Measurements from ENCODE around the gene SHLD1.

The SHLD1 gene

GRCh38 chr20:5825130-5825719 lies 75.0 kb downstream of the SHLD1 start:
- DNase-seq = no peak

- no peak for DNase-seq
Measured at GRCh38 chr20:5827098-5827853, 77.1 kb downstream of the SHLD1 start.

- DNase-seq = no peak
Measured at GRCh38 chr20:5827861-5828260, 77.7 kb downstream of the SHLD1 start.

GRCh38 chr20:5829241-5829809 lies 79.1 kb downstream of the SHLD1 start:
- no peak for DNase-seq

GRCh38 chr20:5831539-5832237 lies 81.5 kb downstream of the SHLD1 start:
- no peak for DNase-seq

DNA sequence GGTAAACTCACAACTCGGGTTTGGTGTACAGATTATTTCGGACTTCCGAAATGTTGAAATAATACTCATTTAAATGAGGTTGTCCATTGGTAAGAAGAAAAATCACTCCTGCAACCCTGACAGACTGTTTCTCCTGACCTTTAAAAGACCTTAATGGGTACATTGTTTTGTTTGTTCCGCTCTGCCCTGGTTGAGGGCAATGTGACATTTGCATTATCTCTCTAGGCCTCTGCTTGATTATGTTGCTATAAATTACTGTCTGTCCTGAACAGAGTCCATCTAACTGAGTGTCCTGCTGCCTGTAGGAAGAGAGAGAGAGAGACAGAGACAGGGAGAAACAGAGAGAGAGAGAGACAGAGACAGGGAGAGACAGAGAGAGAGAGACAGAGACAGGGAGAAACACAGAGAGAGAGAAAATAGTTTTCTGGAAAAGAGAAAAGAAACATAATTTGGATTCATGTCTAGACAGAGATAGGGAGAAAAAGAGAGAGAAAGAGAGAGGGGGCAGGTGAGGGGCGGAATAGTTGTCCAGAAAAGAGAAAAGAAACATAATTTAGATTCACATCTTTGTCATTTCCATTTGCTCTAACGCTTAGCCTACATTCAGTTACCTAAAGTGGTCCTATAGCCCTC lies 83.2 kb downstream of the SHLD1 start:
- DNase-seq = no peak

DNA sequence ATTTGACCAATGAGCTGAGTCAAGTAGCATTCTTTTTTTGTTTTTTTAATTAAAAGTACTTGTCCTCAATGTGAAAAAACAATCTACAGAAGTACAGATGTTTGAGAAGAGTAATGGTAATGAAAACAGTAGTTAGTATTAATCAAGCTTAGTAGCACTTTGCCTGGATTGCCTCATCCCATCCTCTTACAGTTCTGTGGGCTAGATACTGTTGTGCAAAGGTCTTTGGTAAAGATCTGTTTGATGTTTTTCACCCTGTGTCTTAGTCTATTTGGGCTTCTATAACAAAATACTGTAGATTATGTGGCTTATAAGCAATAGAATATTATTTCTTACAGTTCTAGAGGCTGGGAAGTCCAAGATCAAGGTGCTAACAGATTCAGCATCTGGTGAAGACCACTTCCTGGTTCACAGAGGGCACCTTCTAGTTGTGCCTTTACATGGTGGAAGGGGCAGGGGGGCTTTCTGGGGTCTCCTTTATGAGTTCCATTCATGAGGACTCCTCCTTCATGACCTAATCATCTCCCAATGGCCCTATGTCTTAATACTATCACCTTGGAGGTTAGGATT lies 84.3 kb downstream of the SHLD1 start:
- DNase-seq = no peak

DNA sequence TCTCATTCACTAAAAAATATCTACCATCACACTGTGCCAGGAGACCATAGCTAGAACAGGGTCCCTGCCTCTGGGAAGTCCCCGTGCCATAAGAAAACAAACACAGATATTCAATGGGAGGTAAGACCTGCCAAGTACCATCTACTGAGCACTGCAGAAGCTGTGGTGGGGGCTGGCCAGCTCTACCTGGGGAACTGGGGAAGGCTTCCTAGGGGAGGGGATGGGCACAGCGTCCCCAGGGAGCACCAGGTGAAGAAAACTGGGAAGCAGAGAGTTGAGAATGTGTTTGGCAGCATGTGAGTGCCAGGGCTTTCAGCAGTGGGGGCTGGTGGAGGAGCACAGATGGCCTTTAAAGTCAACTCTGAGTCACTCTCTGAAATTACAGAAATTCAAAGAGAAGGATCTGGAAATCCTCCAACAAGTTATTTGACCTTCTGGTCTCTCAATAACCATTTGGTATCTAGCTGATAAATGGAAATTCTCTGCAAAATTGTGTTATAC lies 85.2 kb downstream of the SHLD1 start:
- no peak for DNase-seq

- DNase-seq = no peak
Measured at GRCh38 chr20:5835871-5836270, 85.7 kb downstream of the SHLD1 start.

- DNase-seq = no peak
Measured at GRCh38 chr20:5836569-5836968, 86.4 kb downstream of the SHLD1 start.

GRCh38 chr20:5840411-5841002 lies 90.3 kb downstream of the SHLD1 start:
- DNase-seq = no peak

GRCh38 chr20:5841522-5841921 lies 91.3 kb downstream of the SHLD1 start:
- DNase-seq = no peak

- no peak for DNase-seq
Measured at GRCh38 chr20:5842465-5842864, 92.3 kb downstream of the SHLD1 start.

GRCh38 chr20:5843054-5843592 lies 92.9 kb downstream of the SHLD1 start:
- no peak for DNase-seq

DNA sequence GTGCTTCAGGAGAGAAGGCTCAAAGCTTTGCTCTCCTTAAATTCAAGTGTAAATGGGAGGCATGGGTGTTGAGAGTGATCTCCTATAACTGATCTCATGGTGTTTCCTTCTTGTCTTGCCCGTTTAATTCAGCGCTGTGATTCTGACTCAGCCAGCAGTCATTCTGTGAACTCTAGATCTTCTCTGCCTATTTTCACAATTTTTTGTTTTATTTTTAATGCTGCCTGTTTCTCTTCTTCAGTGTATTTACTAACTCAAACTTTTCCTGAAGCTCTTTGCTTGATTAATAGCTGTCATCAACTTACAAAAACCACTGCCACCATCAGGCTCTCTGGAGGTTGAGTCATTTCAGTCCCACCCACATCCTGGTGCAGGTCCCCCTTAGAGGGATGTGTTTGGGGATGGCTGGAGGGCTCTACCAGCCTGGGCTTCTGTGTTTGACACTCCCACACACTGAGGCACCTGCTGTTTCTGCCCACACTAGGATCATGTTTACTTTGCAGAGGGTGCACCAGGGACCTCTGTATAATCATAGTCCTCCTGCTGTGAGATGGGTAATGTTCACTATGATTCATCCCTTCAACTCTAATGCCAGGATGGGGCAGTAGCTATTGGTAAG lies 94.0 kb downstream of the SHLD1 start:
- DNase-seq = no peak

DNA sequence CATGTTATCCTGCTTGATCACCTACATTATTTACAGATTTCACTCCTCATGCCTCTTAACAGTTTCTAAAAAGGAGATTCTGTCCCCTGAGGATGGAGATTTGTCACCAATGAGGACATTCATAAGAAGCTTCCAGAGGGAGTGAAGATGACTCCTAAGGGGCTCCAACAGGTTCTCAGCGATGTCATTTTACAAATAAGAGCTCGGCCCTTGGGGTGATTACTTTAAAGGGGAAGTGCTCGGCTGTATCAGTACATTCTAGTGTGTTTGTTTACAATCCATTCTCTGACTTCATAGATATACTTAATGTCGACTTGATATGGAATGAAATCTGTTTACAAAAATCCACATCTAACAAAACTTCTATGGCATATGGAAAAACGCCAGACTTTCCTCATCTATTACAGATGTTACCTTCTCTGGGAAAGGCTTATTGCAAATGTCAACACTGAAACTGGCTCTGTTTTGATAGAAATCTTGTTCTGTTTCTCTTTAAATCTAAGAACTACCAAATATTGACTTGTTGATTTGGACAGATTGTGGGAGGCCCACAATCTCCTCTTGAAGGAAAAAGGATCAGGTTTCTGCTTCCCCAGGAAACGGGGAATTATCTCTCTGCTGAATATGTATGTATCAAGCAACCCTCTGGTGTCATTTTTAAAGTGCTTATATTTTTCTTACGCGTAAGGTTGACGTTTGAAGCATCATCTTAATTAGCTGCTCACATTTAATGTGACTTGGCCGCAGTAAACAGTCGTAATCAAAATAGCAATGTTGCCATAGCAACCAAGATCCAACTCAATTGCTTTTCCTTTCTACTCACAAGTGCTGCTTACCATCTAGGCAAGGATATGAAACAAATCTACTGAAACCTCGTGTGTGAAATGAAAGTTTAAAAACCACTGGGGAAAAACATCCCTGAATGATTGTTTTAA lies 95.7 kb downstream of the SHLD1 start:
- no peak for DNase-seq

DNA sequence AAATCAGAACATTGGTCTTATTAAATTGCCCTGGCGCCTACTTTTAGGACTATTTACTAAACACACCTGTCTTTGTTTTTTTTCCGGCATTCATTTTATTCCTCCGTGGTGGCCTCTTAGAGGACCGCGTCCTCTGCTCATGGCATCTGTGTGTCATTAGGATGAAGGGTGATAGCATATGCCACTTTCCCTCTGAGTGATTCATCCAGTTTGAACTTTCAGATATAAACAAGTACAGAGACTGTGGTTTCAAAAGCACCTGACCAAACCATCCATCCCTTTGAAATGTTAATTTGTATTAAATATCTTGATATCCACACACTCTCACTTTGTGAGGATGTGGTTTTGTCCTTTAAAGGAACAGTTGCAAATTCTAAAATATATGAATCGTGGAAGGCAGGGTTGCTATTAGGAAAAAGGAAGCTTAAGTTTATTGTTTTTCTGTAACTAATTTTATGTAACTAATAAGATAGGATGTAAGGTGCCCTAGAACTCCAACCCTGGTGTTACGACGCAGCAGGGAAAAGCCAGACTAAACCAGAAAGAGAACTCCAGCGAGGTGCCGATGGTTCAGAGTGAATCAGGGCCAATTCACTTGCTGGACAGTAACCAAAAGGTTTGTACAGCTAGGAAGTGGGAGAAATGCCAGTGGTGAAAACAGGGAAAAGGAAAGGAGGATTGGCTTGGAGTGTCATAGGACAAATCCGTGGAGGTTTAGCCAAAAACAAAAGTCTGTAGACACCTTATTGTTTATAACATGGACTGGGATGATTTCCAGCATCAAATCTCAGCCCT lies 98.7 kb downstream of the SHLD1 start:
- no peak for DNase-seq

DNA sequence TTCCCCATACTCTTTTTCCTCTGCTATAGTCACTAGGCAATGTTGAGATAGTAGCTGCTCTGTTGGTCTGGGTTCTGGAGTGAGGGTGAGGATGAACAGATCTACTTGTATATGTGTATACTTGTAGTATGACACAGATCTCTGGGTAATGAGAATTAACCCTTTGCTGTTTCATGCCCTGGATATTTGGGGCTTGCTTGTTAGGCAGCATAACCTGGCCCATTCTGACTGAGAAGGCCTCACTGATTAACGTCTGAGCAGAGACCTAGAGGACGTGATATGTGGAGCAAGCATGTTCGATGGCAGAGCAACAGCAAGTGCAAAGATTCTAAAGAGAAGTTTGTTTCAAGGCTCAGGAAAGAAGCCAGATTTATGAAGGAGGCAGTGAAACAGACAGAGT lies 105.7 kb downstream of the SHLD1 start:
- DNase-seq = no peak

DNA sequence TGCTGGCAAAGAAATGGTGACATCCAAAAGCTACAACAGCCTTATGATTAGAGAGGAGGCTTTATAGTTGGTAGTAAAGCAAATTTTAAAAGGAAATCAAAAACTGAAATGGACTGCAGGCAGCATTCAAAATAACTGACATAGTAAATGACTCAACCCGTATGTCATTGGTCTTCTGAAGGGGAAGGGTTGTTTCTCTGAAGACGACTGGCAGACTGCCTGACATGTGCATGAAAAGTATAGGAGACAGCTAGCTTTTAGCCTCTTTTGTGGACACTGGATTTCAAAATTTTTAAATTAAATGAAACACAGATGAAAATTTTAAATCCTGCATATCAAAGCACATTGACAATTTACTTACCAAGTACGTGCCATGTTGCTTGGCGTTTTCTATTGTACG lies 109.4 kb downstream of the SHLD1 start:
- DNase-seq = no peak

DNA sequence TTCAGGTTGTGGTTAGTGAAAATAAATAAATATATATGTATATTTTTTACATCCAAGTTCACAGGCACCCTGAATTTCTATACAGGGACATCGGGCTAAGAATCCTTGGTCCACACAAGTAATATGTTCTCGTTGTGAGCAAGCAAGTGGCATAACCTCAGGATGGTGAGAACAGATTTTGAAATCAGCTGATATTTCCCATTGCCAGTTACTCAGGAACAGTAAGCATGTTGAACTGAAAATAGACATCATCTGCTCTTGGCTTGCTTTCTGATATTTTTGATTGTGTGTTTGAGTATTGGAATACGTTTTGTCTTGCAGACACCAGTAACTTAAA lies 112.5 kb downstream of the SHLD1 start:
- DNase-seq = no peak
